K562 (cell line): ENCODE results near the gene NINJ2. TPM values are rescaled to one million over a fixed set of nuclear protein-coding genes. Genes with fewer than 3 reads are reported as not detected.

Experiments used
- ATAC-seq: fragments of 200-7000 bp; cut with Tn5 transposase; 3 replicates; pipeline ENCODE4 v1.9.1; 2020; ENCODE audit warnings: moderate library complexity
- BruUV-seq: library from RNA; stranded (reverse); fragments of 400-500 nt; replicated peaks from 2 replicates; lab custom pipeline; 2021; lab: Mats Ljungman, UMichigan
- CTCF ChIA-PET: fragments of 300-600 bp; formaldehyde crosslinking; extraction: SDS; loops from one replicate; lab custom pipeline; 2021; ENCODE audit warnings: low intra/inter-chr PET ratio; lab: Yijun Ruan, JAX
- POLR2A ChIA-PET: fragments of 300-600, 350-650 bp; sonication (Branson Sonifier 250); formaldehyde crosslinking; extraction: SDS; loops from one replicate; lab custom pipeline; 2021; ENCODE audit warnings: antibody characterized with exemption, inconsistent platforms; lab: Yijun Ruan, JAX
- DNase-seq, 4 experiments: peaks; one replicate each; pipeline versions ENCODE4 v3.0.0 to v3.0.0-alpha.2; 2011 to 2018; ENCODE audit warnings: low spot score in 3 of 4, mixed read lengths in 3 of 4; ENCODE audit errors: extremely low read depth in 1 of 4
- FAIRE-seq: peaks from 2 replicates; lab custom pipeline; 2011; peaks lifted over from hg19 to GRCh38; lab: Jason Lieb, UNC
- H2AFZ ChIP-seq: 2 replicates; pipeline ENCODE4 v1.6.0; 2011; ENCODE audit warnings: low read depth, low read length, control low read depth, inconsistent platforms
- H3K27ac ChIP-seq: fragments of 200-600 bp; 3 replicates; pipeline ENCODE4 v1.8.0; 2011; ENCODE audit warnings: low read depth, mild to moderate bottlenecking, control low read depth, inconsistent platforms, low read length, moderate library complexity, mixed read lengths; ENCODE audit errors: extremely low read depth
- H3K27me3 ChIP-seq, 2 experiments: fragments of 300-600 bp in 1 of 2; 2 replicates in 1 of 2; 3 replicates in 1 of 2; pipeline versions ENCODE4 v1.6.0 to v1.8.0; 2011; ENCODE audit warnings: inconsistent platforms in 2 of 2, low read length in 2 of 2, mild to moderate bottlenecking in 1 of 2, mixed read lengths in 1 of 2, moderate library complexity in 1 of 2; ENCODE audit not compliant: control insufficient read depth in 2 of 2, insufficient read depth in 2 of 2
- H3K36me3 ChIP-seq: fragments of 300-600 bp; 3 replicates; pipeline ENCODE4 v1.8.0; 2011; ENCODE audit warnings: mild to moderate bottlenecking, low read length, inconsistent platforms; ENCODE audit not compliant: control insufficient read depth, insufficient read depth
- H3K4me1 ChIP-seq, 2 experiments: fragments of 200-600 bp in 1 of 2; replicated peaks in 1 of 2; 2 replicates in 1 of 2; 3 replicates in 1 of 2; pipeline versions ENCODE4 v1.5.1 to v1.8.0; 2011; ENCODE audit warnings: inconsistent platforms in 2 of 2, low read length in 2 of 2, mild to moderate bottlenecking in 1 of 2, mixed read lengths in 1 of 2, moderate library complexity in 1 of 2; ENCODE audit not compliant: control insufficient read depth in 2 of 2, insufficient read depth in 2 of 2
- H3K4me2 ChIP-seq: 2 replicates; pipeline ENCODE4 v1.6.1; 2011; ENCODE audit warnings: low read length, control low read depth, inconsistent platforms, mixed read lengths; ENCODE audit not compliant: insufficient read depth
- H3K4me3 ChIP-seq: fragments of 200-600 bp; sonication (generic), shearing (Covaris generic); 2 replicates; pipeline ENCODE4 v1.5.1; 2016; ENCODE audit warnings: control low read depth, inconsistent platforms
- H3K79me2 ChIP-seq: fragments of 200-600 bp; 3 replicates; pipeline ENCODE4 v1.8.0; 2011; ENCODE audit warnings: low read length, inconsistent platforms; ENCODE audit not compliant: control insufficient read depth, insufficient read depth
- H3K9ac ChIP-seq, 2 experiments: 2 replicates each; pipeline versions ENCODE4 v1.6.0 to v1.6.1; 2011; ENCODE audit warnings: low read depth in 2 of 2, low read length in 2 of 2, control low read depth in 1 of 2, inconsistent platforms in 1 of 2, mild to moderate bottlenecking in 1 of 2, mixed read lengths in 1 of 2; ENCODE audit not compliant: insufficient read depth in 1 of 2
- H3K9me1 ChIP-seq: one replicate; pipeline ENCODE4 v1.6.0; 2011; ENCODE audit warnings: inconsistent platforms, mild to moderate bottlenecking, low read length, moderate library complexity; ENCODE audit not compliant: control insufficient read depth, insufficient read depth
- H3K9me3 ChIP-seq: replicated peaks from 2 replicates; pipeline ENCODE4 v1.5.1; 2011; ENCODE audit warnings: low read depth, low read length, inconsistent platforms; ENCODE audit not compliant: control insufficient read depth, insufficient read depth
- H4K20me1 ChIP-seq: replicated peaks from 2 replicates; pipeline ENCODE4 v1.6.1; 2011; ENCODE audit warnings: low read length, inconsistent platforms, mixed read lengths; ENCODE audit not compliant: control insufficient read depth, insufficient read depth
- BRF2 ChIP-seq: IDR thresholded peaks from 3 replicates; pipeline ENCODE4 v1.6.1; 2011; ENCODE audit warnings: borderline replicate concordance, mild to moderate bottlenecking; ENCODE audit not compliant: insufficient read length, insufficient read depth
- ETV5 ChIP-seq: sonication (generic); formaldehyde crosslinking; IDR thresholded peaks from 2 replicates; pipeline ENCODE4 v1.4.0; 2020; ENCODE audit warnings: low read depth, mild to moderate bottlenecking, missing genetic modification reagents
- FOSL1 ChIP-seq: fragments of 200-800 bp; sonication (Bioruptor generic); conservative IDR thresholded peaks from 2 replicates; pipeline ENCODE4 v1.6.1; 2016; ENCODE audit warnings: missing genetic modification characterization, missing compliant biosample characterization
- KDM5B ChIP-seq: fragments of 200-600 bp; sonication (generic); IDR thresholded peaks from 2 replicates; pipeline ENCODE4 v1.6.1; 2012; ENCODE audit warnings: low read depth, mild to moderate bottlenecking, moderate library complexity, low read length, control low read depth, inconsistent platforms; ENCODE audit not compliant: insufficient replicate concordance
- KLF1 ChIP-seq: fragments of 450-650 bp; IDR thresholded peaks from 2 replicates; pipeline ENCODE4 v1.6.1; 2016; ENCODE audit warnings: missing genetic modification characterization, missing compliant biosample characterization
- STAT5A ChIP-seq: IDR thresholded peaks from 2 replicates; pipeline ENCODE4 v1.6.1; 2012; ENCODE audit warnings: low read length, inconsistent platforms, borderline replicate concordance
- ZNF253 ChIP-seq: fragments of 250-450 bp; sonication (Bioruptor Pico); conservative IDR thresholded peaks from 2 replicates; pipeline ENCODE4 v1.6.1; 2021; ENCODE audit warnings: mild to moderate bottlenecking
- ZNF407 ChIP-seq: fragments of 450-650 bp; IDR thresholded peaks from 2 replicates; pipeline ENCODE4 v1.6.1; 2016; ENCODE audit warnings: low read depth
- WGBS: fragments of 100-300 bp; shearing (Covaris generic); methylation state at CpG from one replicate; pipeline ENCODE4 v1.1.6; 2016; ENCODE audit warnings: low coverage, mixed read lengths; ENCODE audit not compliant: insufficient coverage; ENCODE audit errors: missing lambda C conversion rate; 5-methylcytosine and 5-hydroxymethylcytosine counted together
- in situ Hi-C: fragments of 300-500 bp; cut with MboI; formaldehyde crosslinking; loops from 4 replicates; pipeline ENCODE4 v1.15.0; 2018; ENCODE audit warnings: inconsistent platforms, mixed read lengths
- intact Hi-C: fragments of 100-400 bp; cut with micrococcal nuclease; formaldehyde crosslinking; loops from 2 replicates; pipeline ENCODE4 v1.14.2; 2022
- polyA plus RNA-seq, 8 experiments: library from polyadenylated mRNA; depleted of rRNA in 4 of 8; stranded (reverse) in 5 of 8; unstranded in 3 of 8; fragments of >200 nt; fragmentation: Nextera tagmentation in 2 of 8; fragmentation: Illumina TruSeq in 1 of 8; extraction: Ambion mirVana in 2 of 8; extraction: Trizol in 1 of 8; gene quantifications; 2 replicates each; pipeline versions ENCODE4 v1.2.1 to v1.2.3, GENCODE V29; 2011 to 2014; ENCODE audit warnings: inconsistent platforms in 1 of 8, missing spikeins in 1 of 8
- total RNA-seq, 7 experiments: library from RNA; depleted of rRNA in 6 of 7; stranded (reverse); fragments of >200 nt in 6 of 7; fragmentation: Illumina TruSeq in 2 of 7; extraction: Trizol in 2 of 7; gene quantifications; 2 replicates each; pipeline versions ENCODE4 v1.2.1 to v1.2.3, GENCODE V29; 2011 to 2021; ENCODE audit warnings: low replicate concordance in 1 of 7

NINJ2 gene
- total and polyA plus RNA-seq, 9 of the 15 experiments (the other 6 are each of a cell fraction or from before 2014, with no cell fraction given), result 2.6 to 16.0 (median 4.5) TPM

- TF ChIP-seq BRF2, result no peak
- no peak for TF ChIP-seq FOSL1 (tag)
- no peak for TF ChIP-seq STAT5A
These were observed 6.3 kb upstream of the NINJ2 start (continued) for GRCh38 chr12:669576-669945.

- H3K27me3 ChIP-seq, result no peaks in the 10 kb centered on the region
- no peak overlapping the region for H3K4me3 ChIP-seq
- FAIRE-seq (peak; percentile 51), ATAC-seq (no peak), DNase-seq (no peak)
- H3K36me3 ChIP-seq, result no peaks in the 10 kb centered on the region
- H3K4me1 ChIP-seq, result peaks cover 7 to 21% of the 10 kb centered on the region in 2 experiments; a peak in 4 of 5 replicates
- POLR2A ChIA-PET, result interaction anchor here (0.6 to 2.2 kb wide), 2 partner anchors 9 to 72 kb away, joined by 3 to 9 read pairs; no protein-coding TSS in a partner anchor
- H3K9ac ChIP-seq, result no peak overlapping the region
- no peaks in the 10 kb centered on the region for H3K9me3 ChIP-seq
- WGBS, result 89% methylated on average over 1 of the region's 1 CpG
- peak overlapping the region; percentile 59 for H2AFZ ChIP-seq
- no peak overlapping the region for H3K4me2 ChIP-seq
- no TSS peak for BruUV-seq
- H4K20me1 ChIP-seq, result no peaks in the 10 kb centered on the region
- H3K9me1 ChIP-seq, result no peaks in the 10 kb centered on the region
- intact Hi-C loops (no loop called here), in situ Hi-C loops (no loop called here)
- CTCF ChIA-PET, result no interaction called here
- H3K79me2 ChIP-seq, result no peaks in the 10 kb centered on the region
- H3K27ac ChIP-seq, result no peak overlapping the region
- no peak for TF ChIP-seq KDM5B
- no peak for TF ChIP-seq ZNF407
- TF ChIP-seq KLF1, result no peak
- no peak for TF ChIP-seq ETV5
- TF ChIP-seq ZNF253 (CRISPR knock-in tag), result no peak
These were observed 4.8 kb upstream of the NINJ2 start for GRCh38 chr12:668090-668481.
